CD4-positive, alpha-beta T cell (primary cell): Measurements from ENCODE around the gene NADK2. TPM values are rescaled to one million over a fixed set of nuclear protein-coding genes. Genes with fewer than 3 reads are reported as not detected.

Experiments
- ATAC-seq: fragments of 200-7000 bp; cut with Tn5 transposase; one replicate; pipeline ENCODE4 v1.10.0; 2022; ENCODE audit warnings: mild to moderate bottlenecking; ENCODE audit not compliant: poor library complexity
- CTCF ChIA-PET: fragments of 350-600 bp; sonication (Branson Sonifier 250); formaldehyde crosslinking; loops from one replicate; lab custom pipeline; 2021; ENCODE audit warnings: antibody characterized with exemption, inconsistent platforms; lab: Charles Lee
- POLR2A ChIA-PET: fragments of 350-600 bp; sonication (Branson Sonifier 250); formaldehyde crosslinking; loops from one replicate; lab custom pipeline; 2021; ENCODE audit warnings: antibody characterized with exemption, inconsistent platforms; lab: Charles Lee
- DNase-seq, 14 experiments: peaks; one replicate each; pipeline ENCODE4 v3.0.0-alpha.2; 2013 to 2020; ENCODE audit warnings: mixed read lengths in 2 of 14
- H3K27ac ChIP-seq, 2 donors: one replicate each; pipeline versions ENCODE4 v1.5.1 to v1.7.0; 2013; ENCODE audit warnings: low read length in 2 of 2, low read depth in 1 of 2, mild to moderate bottlenecking in 1 of 2
- H3K27me3 ChIP-seq, 2 experiments: 1 replicate in 1 of 2; 2 replicates in 1 of 2; pipeline versions ENCODE4 v1.6.1 to v1.7.0; 2013; ENCODE audit warnings: low read length in 2 of 2, control low read depth in 1 of 2, mild to moderate bottlenecking in 1 of 2, moderate library complexity in 1 of 2; ENCODE audit not compliant: insufficient read depth in 2 of 2, control insufficient read depth in 1 of 2
- H3K36me3 ChIP-seq: one replicate; pipeline ENCODE4 v1.6.1; 2013; ENCODE audit warnings: low read length, control low read depth; ENCODE audit not compliant: insufficient read depth
- H3K4me1 ChIP-seq: one replicate; pipeline ENCODE4 v1.6.1; 2013; ENCODE audit warnings: low read length, control low read depth; ENCODE audit not compliant: insufficient read depth
- H3K4me3 ChIP-seq: one replicate; pipeline ENCODE4 v1.5.1; 2013; ENCODE audit warnings: mild to moderate bottlenecking, low read length, moderate library complexity
- H3K9me3 ChIP-seq, 2 experiments: 1 replicate in 1 of 2; 2 replicates in 1 of 2; pipeline versions ENCODE4 v1.6.1 to v1.7.0; 2013; ENCODE audit warnings: low read length in 2 of 2, mild to moderate bottlenecking in 2 of 2, control low read depth in 1 of 2, moderate library complexity in 1 of 2; ENCODE audit not compliant: control insufficient read depth in 1 of 2, insufficient read depth in 1 of 2
- H3K27ac Mint-ChIP-seq: one replicate; pipeline ENCODE4 v1.8.0; 2020; ENCODE audit warnings: mixed read lengths
- H3K27me3 Mint-ChIP-seq: one replicate; pipeline ENCODE4 v1.8.0; 2021; ENCODE audit warnings: mixed read lengths
- H3K36me3 Mint-ChIP-seq: one replicate; pipeline ENCODE4 v1.8.0; 2021; ENCODE audit warnings: low read depth, mixed read lengths
- H3K4me1 Mint-ChIP-seq: one replicate; pipeline ENCODE4 v1.8.0; 2021; ENCODE audit warnings: low read depth, mixed read lengths
- H3K4me3 Mint-ChIP-seq: one replicate; pipeline ENCODE4 v1.8.0; 2020; ENCODE audit warnings: mild to moderate bottlenecking, mixed read lengths
- H3K9me3 Mint-ChIP-seq: one replicate; pipeline ENCODE4 v1.8.0; 2020; ENCODE audit warnings: mixed read lengths
- CTCF ChIP-seq: fragments of 200-600 bp; IDR thresholded peaks from one replicate; pipeline ENCODE4 v1.8.0; 2022; ENCODE audit warnings: antibody characterized with exemption, mild to moderate bottlenecking
- intact Hi-C, 2 experiments: fragments of 100-400 bp; cut with DNase I in 1 of 2; cut with micrococcal nuclease in 1 of 2; formaldehyde crosslinking; loops; one replicate each; pipeline versions ENCODE4 v1.15.1 to v1.9.0; 2023 to 2025; cut with DNase I, micrococcal nuclease
- total RNA-seq, 174 experiments: library from RNA in 2 of 174; stranded (reverse) in 2 of 174; gene quantifications; one replicate each; pipeline ENCODE4 v1.2.3 and lab custom pipeline; 2021 to 2026

NADK2 gene
- total RNA-seq, 2 experiments from 2014 or later, result 12.5 to 13.3 TPM

- Histone ChIP-seq H3K36me3 (peaks cover 26% of the 10 kb centered on the region), H3K9me3 (no peaks in the 10 kb centered on the region), H3K4me1 (no peaks in the 10 kb centered on the region), H3K27ac (no peak overlapping the region), H3K27me3 (no peaks in the 10 kb centered on the region), H3K4me3 (no peak overlapping the region)
- no peak overlapping the region for H3K4me3 Mint-ChIP-seq
- intact Hi-C loops, result loop anchor here (5.0 to 10.0 kb wide), 3 partner anchors 95 to 298 kb away; partner anchors contain the start of gene RANBP3L (in 1 of the 2)
- CTCF ChIA-PET, result no interaction called here
- no peak for TF ChIP-seq CTCF
- H3K9me3 Mint-ChIP-seq, result no peaks in the 10 kb centered on the region
- no peak overlapping the region for H3K27ac Mint-ChIP-seq
- peaks cover 73% of the 10 kb centered on the region for H3K36me3 Mint-ChIP-seq
- DNase-seq, result no peak
- H3K27me3 Mint-ChIP-seq, result no peaks in the 10 kb centered on the region
- POLR2A ChIA-PET, result no interaction called here
- ATAC-seq, result no peak
- H3K4me1 Mint-ChIP-seq, result no peaks in the 10 kb centered on the region
These were observed 32.1 kb downstream of the NADK2 start for GRCh38 chr5:36209664-36210063.

GRCh38 chr5:36208786-36209185 lies 32.9 kb downstream of the NADK2 start:
- DNase-seq (no peak), ATAC-seq (no peak)
- no peak overlapping the region for H3K4me3 Mint-ChIP-seq
- H3K27me3 Mint-ChIP-seq, result no peaks in the 10 kb centered on the region
- Histone ChIP-seq H3K27me3 (no peaks in the 10 kb centered on the region), H3K36me3 (peaks cover 26% of the 10 kb centered on the region), H3K9me3 (no peaks in the 10 kb centered on the region), H3K27ac (no peak overlapping the region), H3K4me3 (no peak overlapping the region), H3K4me1 (no peaks in the 10 kb centered on the region)
- ChIA-PET CTCF (no interaction called here), POLR2A (no interaction called here)
- TF ChIP-seq CTCF, result no peak
- H3K27ac Mint-ChIP-seq, result no peak overlapping the region
- no peaks in the 10 kb centered on the region for H3K9me3 Mint-ChIP-seq
- H3K4me1 Mint-ChIP-seq, result no peaks in the 10 kb centered on the region
- peaks cover 72% of the 10 kb centered on the region for H3K36me3 Mint-ChIP-seq
- intact Hi-C loops, result no loop called here

GRCh38 chr5:36206913-36207312 lies 34.8 kb downstream of the NADK2 start:
- Histone ChIP-seq H3K4me3 (no peak overlapping the region), H3K27me3 (no peaks in the 10 kb centered on the region), H3K27ac (no peak overlapping the region), H3K4me1 (no peaks in the 10 kb centered on the region), H3K36me3 (peaks cover 24% of the 10 kb centered on the region), H3K9me3 (no peaks in the 10 kb centered on the region)
- CTCF ChIA-PET, result interaction anchor here (1.1 kb wide), 1 partner anchor 35 kb away, joined by 3 read pairs; the partner anchor contains the start of gene NADK2
- H3K4me3 Mint-ChIP-seq, result no peak overlapping the region
- ATAC-seq (no peak), DNase-seq (no peak)
- intact Hi-C loops, result no loop called here
- no peaks in the 10 kb centered on the region for H3K27me3 Mint-ChIP-seq
- peaks cover 69% of the 10 kb centered on the region for H3K36me3 Mint-ChIP-seq
- POLR2A ChIA-PET, result no interaction called here
- H3K9me3 Mint-ChIP-seq, result no peaks in the 10 kb centered on the region
- TF ChIP-seq CTCF, result no peak
- no peaks in the 10 kb centered on the region for H3K4me1 Mint-ChIP-seq
- H3K27ac Mint-ChIP-seq, result no peak overlapping the region
